Activated gamma-delta T cell (primary cell): ENCODE results near the gene RAB37.

Experiments
- DNase-seq: peaks from one replicate; lab custom pipeline; 2025; lab: John Stamatoyannopoulos, UW

RAB37 gene

GRCh38 chr17:74744714-74745547 is 7.9 kb downstream of the RAB37 start:
- peak; percentile 63 for DNase-seq

GRCh38 chr17:74745548-74746177 is 8.6 kb downstream of the RAB37 start:
- no peak for DNase-seq

DNA sequence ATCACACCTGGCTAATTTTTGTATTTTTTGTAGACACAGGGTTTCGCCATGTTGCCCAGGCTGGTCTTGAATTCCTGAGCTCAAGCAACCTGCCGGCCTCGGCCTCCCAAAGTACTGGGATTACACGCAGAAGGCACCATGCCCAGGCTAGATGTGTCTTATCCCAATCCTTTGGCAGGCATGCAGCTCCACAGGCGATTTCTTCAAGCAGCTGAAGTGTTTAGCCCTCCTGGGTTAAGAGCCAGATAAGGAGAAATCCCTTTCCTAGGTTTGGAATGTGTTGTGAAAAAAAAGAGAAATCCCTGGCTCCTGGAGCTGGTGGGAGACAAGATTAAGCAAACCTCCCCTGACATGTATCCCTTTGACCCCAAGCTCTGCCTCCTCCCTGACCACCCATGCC is 9.3 kb downstream of the RAB37 start:
- DNase-seq, result no peak

DNA sequence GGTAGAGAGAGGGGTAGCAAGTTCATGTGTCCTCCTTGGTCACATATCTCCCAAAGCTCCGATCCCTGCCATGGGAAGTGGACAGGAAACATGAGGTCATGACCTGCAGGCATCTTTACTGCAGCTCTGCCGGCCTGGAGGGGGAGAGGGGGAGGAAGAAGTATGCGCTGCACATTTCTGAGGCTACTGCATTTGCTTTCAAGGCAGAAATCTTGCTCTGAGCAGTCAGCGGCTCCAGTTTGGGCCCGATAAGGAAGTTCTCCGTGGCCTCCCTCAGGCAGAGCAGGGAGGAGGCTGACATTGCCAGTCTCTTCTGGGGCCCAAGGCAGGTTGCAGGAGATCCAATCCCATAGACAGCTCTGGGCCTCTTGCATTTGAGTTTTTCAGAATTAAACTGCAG is 9.9 kb downstream of the RAB37 start:
- DNase-seq, result no peak

DNA sequence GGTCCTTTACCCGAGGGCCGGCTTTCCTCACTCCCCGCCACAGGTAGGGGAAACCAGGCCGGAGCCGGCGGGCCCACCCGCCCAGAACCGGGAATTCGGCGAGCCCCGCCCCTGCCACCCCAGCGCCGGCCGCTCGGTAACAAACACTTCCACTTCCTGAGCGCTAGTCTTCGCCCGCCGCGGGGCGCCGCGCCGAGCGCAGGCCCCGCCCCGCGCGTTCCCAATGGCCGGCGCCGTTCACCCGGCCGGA is 11.1 kb downstream of the RAB37 start:
- no peak for DNase-seq

DNA sequence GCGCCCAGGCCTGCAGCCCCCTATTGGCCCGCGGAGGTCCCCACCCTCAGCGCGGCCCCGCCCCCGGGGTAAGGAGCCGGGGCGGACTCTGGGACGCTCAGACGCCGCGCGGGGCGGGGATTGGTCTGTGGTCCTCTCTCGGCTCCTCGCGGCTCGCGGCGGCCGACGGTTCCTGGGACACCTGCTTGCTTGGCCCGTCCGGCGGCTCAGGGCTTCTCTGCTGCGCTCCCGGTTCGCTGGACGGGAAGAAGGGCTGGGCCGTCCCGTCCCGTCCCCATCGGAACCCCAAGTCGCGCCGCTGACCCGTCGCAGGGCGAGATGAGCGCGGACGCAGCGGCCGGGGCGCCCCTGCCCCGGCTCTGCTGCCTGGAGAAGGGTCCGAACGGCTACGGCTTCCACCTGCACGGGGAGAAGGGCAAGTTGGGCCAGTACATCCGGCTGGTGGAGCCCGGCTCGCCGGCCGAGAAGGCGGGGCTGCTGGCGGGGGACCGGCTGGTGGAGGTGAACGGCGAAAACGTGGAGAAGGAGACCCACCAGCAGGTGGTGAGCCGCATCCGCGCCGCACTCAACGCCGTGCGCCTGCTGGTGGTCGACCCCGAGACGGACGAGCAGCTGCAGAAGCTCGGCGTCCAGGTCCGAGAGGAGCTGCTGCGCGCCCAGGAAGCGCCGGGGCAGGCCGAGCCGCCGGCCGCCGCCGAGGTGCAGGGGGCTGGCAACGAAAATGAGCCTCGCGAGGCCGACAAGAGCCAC is 11.6 kb downstream of the RAB37 start, which contains the start of gene NHERF1:
Gene NHERF1 (plus strand): TSS at position 100 of the 750 bp plus-strand sequence. CDS start 219 bp downstream, at position 319.
- DNase-seq, result peak; percentile 94

DNA sequence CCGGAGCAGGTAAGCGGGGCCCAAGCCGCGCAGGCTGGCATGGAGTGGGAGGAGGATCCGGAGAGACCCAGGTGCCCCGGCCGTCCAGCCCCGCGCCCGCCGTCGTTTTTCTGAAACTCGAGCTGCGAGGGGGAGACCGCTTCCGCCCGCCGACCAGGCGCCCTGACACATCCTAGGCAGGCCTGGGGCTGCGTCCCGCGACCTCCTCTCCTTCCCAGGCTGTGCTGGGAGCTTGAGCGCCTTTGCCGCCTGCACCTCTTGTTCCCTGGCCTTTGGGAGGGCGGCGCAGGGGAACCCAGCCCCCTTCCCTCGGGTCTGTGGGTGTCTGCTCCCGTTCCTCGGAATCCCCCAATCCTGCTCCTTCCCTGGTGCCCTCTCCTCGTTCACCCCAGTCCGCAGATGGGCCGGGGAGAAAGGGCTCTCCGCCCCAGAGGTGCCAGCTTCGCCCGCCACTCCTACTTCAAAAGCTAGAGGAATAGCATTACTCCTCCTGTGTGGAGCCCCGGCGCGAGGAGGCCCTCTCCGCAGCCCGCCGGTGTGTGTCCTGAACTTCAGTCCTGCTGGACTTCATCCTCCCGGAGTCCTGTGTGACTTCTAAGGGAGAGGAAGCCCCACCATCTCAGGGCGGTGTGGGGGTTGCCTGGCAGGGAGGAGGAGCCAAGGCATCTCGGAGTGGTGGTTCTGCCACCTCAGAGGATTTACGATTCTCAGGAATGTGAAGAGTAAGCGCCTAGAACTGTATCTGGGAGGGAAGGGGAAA is 12.4 kb downstream of the RAB37 start:
- DNase-seq, result no peak

GRCh38 chr17:74750039-74750326 is 12.9 kb downstream of the RAB37 start:
- no peak for DNase-seq

DNA sequence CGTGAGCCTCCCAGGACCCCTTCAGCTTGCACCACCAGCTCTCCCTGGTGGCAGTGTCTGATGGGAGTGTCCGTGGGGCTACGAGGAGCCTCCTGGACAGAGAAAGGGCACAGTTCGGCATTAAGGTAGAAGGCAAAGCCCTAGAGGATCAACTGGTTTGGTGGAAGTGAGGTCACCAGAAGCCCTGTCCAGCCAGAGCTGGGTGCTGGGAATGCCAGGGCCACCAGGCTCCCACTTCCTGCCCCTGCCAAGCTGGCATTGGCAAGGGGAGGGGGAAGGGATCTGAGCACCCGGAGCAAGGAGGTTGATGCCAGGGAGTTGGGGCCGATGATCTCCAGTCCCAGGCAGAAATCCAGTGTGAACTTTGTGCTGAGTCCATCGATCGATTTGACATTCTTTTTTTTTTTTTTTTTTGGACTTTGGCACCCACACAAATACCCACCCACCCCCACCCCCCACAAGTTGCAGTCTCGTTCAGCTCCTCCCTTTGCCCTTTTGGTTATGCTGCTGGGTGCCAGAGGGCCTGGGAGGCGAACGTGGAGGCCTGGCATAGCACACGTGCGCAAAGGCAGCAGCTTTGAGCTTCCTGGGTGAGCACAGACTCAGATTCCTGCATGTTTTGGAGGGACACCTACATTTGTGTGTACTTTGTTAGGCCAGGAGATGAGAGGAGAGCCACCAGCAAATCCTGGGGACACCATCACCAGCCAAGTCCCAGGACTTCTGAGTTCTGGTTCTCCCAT is 13.4 kb downstream of the RAB37 start:
- DNase-seq, result no peak

DNA sequence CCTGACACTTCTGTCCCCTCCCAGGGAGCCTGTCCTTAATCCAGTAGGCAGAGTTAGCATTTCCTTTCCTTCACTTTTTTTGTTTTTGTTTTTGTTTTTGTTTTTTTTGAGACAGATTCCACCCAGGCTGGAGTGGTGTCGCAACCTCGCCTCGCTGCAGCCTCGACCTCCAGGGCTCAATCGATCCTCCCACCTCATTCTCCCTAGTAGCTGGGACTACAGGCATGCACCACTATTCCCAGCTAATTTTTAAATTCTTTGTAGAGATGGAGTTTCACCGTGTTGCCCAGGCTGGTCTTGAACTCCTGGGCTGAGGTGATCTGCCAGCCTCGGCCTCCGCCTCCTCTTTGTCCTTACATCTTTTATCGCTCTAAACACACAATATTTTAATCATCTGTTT is 15.4 kb downstream of the RAB37 start:
- DNase-seq, result no peak

- DNase-seq, result no peak
These were observed 15.9 kb downstream of the RAB37 start for GRCh38 chr17:74752822-74753401.

DNA sequence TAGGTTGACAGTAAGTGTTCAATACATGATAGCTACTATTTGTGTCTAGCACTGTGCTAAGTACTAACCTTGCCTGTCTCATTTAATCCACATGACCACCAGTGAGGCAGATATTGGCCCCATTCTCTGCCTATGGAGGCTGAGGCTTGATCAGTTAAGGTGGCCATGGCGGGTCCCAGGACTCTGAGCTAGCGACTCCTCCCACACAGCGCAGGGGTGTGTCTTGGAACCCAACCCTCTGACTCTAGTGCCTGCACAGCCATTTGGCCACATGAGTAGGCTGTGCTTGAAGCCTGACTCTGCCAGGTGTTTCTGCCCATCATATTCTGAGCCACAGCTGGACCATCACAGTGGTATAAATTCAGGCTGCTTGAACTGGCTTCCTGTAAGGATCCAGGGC is 17.8 kb downstream of the RAB37 start:
- no peak for DNase-seq

DNA sequence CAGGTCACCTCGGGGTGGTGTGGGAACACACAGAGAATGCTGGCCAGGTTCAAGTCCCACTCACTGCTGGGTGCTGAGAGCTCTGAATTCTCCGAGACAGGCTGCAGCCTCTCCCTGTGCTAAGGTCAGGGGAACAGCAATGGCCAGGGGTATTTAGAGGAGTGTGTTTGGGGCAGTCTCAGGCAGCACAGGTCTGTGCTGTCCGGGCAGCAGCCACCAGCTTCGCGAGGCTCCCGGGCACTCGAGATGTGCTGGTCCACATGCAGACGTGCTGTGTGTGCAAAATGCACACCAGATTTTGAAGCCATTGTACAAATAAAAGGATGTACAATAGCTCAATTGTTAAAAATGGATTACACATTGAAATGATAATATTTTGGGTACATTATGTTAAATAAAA is 18.5 kb downstream of the RAB37 start:
- no peak for DNase-seq

GRCh38 chr17:74756891-74757290 is 19.8 kb downstream of the RAB37 start:
- no peak for DNase-seq

DNA sequence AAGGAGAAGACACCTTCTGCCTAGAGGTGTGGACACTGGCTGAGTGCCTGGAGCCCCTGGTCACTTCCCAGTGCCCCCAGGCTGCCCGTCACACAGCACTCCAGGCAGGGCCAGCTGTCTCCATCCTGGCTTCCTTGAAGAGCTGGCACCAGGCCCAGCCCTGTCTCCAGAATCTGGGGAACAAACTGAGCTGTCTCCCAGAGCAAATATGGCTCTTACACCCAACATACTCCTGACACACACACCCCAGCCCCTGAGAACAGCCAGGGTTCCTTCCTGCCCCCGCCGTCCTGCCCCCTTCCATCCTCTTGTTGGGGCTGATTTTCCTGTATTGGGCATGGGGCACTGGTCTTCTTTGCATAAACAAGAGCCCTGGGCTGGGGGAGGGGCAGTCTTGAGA is 20.4 kb downstream of the RAB37 start:
- no peak for DNase-seq

DNA sequence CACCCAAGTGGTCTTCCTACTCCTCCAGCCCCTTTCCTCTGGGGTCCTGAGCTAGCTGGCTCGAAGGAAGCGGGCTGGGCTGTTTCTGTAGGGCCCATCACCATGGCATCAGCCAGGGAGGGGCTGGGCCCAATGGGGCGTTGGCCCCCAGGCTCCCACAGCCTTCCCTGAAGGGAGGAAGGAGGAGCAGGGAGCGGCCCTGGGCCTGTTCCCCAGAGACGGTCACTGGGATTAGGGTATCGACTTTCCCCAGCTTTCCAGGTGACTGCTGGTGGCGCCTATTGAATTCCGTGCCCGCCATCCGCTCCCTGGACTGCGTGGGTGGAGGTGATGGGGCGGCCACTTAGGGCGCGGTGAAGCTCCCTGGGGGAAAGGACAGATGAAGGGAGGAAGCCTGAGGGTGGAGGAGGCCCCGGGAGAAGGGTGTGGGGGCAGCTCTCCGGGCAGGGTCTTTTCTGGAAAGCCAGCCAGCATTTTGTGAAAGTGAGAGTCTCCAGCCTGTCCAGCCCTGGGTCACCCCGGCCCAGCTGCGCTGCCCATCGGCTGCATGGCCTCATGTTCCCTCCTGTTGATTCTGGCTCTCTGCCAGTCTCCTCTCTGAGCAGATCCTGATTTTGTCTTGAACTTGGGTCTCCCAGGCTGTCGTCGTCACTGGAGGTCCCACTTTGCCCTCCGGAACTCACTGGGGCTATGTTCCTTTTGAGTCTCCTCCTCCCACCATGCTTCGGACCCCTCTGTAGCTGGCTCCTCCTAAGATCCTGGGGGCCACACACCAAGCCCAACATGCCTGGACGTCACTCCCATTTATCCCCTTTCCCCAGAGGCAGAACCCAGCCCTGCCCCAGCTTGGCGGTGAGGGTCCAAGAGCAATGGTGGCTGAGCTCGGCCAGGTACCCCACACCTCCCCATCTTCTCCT is 21.1 kb downstream of the RAB37 start:
- no peak for DNase-seq

GRCh38 chr17:74758848-74759168 is 21.8 kb downstream of the RAB37 start:
- no peak for DNase-seq

- no peak for DNase-seq
These were observed 22.3 kb downstream of the RAB37 start for GRCh38 chr17:74759243-74759801.

DNA sequence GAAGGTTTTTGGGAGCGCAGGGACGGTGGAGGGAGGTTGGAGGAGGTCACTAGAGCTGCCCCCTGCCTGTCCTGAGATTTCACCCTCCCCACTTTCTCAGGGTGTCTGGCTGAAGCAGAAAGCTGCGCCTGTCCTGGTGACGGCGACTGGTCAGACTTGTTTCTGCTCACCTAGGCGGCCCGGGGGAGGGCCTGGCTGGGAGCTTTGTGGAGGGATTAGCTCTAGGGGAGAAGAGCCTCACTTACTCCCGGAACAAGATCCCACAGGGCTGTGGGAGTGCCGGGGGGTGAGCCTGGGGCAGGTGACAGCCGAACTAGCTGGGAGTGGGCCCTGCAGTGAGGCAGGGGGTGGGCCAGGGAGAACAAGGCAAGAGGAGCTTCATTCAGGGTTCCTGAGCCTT is 22.9 kb downstream of the RAB37 start:
- no peak for DNase-seq

- no peak for DNase-seq
These were observed 23.5 kb downstream of the RAB37 start for GRCh38 chr17:74760404-74761105.
